ENCODE measurements around the gene RHOBTB1. TPM values are rescaled to one million over a fixed set of nuclear protein-coding genes. Genes with fewer than 3 reads are reported as not detected.

The RHOBTB1 gene
- total RNA-seq, 1 donor from 2014 or later, result 26.4 TPM

DNA sequence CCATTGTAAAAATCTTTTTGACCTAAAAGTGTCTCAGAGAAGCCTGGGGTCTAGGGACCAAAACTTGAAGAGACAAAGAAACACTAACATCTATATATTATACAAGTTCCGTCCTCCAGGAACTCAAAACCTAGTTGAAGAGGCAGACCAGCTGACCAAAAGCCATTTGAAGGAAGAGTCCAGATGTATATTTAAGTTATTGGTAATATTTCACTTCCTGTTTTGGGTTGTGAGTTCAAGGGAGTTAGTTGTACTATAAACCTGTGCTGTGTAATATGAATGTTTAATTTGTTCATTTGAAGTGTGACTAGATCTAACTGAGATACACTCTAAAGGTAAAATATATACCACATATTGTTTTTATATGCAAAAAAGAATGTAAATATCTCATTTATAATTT is 120.7 kb downstream of the RHOBTB1 start:
- Mint-ChIP-seq H3K27me3 (no peaks in the 10 kb centered on the region), H3K4me1 (ENCODE audit: unreplicated experiment) (peaks cover 45% of the 10 kb centered on the region), H3K27ac (no peak overlapping the region), H3K4me3 (no peak overlapping the region), H3K9me3 (no peaks in the 10 kb centered on the region), H3K36me3 (no peaks in the 10 kb centered on the region)
- no peak for DNase-seq (ENCODE audit: extremely low spot score, unreplicated experiment)
- TF ChIP-seq, protein P1, sequence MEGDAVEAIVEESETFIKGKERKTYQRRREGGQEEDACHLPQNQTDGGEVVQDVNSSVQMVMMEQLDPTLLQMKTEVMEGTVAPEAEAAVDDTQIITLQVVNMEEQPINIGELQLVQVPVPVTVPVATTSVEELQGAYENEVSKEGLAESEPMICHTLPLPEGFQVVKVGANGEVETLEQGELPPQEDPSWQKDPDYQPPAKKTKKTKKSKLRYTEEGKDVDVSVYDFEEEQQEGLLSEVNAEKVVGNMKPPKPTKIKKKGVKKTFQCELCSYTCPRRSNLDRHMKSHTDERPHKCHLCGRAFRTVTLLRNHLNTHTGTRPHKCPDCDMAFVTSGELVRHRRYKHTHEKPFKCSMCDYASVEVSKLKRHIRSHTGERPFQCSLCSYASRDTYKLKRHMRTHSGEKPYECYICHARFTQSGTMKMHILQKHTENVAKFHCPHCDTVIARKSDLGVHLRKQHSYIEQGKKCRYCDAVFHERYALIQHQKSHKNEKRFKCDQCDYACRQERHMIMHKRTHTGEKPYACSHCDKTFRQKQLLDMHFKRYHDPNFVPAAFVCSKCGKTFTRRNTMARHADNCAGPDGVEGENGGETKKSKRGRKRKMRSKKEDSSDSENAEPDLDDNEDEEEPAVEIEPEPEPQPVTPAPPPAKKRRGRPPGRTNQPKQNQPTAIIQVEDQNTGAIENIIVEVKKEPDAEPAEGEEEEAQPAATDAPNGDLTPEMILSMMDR (conservative IDR thresholded peaks at IDR 0.05), result no peak

DNA sequence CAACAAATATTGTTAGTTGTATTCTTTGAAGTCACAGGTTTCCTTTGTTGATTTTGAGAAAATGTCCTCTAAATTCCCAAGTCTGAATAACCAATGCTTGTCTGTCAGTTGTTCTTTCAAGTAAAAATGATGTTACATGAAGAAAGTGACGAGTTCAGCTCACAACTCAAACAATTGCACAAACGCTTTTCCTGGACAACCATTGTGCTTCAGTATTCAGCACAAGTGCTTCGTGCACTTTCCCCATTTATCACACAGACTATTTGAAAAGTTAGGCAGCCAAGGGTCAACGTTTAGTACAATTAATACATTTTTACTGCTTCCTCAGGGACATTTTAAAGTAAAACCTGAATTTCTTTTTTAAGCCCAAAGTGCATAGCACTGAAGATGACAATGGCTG is 121.2 kb downstream of the RHOBTB1 start:
- H3K4me3 Mint-ChIP-seq, result no peak overlapping the region
- no peaks in the 10 kb centered on the region for H3K9me3 Mint-ChIP-seq
- TF ChIP-seq, protein P1 (conservative IDR thresholded peaks at IDR 0.05), result no peak
- DNase-seq (ENCODE audit: extremely low spot score, unreplicated experiment), result no peak
- H3K27me3 Mint-ChIP-seq, result no peaks in the 10 kb centered on the region
- peaks cover 40% of the 10 kb centered on the region for H3K4me1 Mint-ChIP-seq (ENCODE audit: unreplicated experiment)
- no peak overlapping the region for H3K27ac Mint-ChIP-seq
- H3K36me3 Mint-ChIP-seq, result no peaks in the 10 kb centered on the region

GRCh38 chr10:60821656-60822055 is 122.3 kb downstream of the RHOBTB1 start:
- no peak for DNase-seq (ENCODE audit: extremely low spot score, unreplicated experiment)
- no peak overlapping the region for H3K4me3 Mint-ChIP-seq
- no peaks in the 10 kb centered on the region for H3K9me3 Mint-ChIP-seq

DNA sequence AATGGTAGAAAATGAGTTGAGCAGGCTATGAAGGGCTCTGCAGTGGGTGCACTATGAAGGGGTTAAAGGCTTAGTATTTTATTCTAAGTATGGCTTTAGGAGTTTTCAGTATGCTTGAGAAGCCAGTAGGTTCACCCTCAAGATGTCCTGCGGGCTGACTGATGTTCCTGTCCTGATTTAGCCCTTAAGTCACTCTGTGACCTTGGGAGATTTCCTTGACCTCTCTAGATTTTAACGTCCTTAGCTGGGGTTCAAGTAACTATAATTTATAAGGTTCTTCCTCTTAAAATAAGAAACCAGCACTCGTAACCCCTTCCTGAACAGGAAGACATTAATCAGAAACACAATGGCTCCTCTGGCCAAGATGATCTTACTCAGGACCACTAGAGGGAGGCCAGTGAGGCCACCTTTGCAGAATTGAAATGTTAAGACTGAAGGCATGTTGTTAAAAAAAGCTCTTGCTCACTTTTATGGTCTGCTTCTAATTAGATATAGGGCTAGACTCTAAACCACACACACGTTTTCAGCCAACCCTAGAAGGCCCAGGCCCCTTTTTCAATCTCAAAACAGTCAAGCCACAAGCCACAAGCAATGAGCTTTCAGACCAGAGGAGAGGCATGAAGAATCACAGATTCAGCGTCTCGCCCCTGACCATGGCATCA is 123.8 kb downstream of the RHOBTB1 start:
- Mint-ChIP-seq H3K4me3 (peak overlapping the region; percentile 72), H3K4me1 (ENCODE audit: unreplicated experiment) (peaks cover 50% of the 10 kb centered on the region), H3K27me3 (peaks cover 2% of the 10 kb centered on the region), H3K27ac (peak overlapping the region; percentile 34), H3K9me3 (no peaks in the 10 kb centered on the region), H3K36me3 (no peaks in the 10 kb centered on the region)
- no peak for DNase-seq (ENCODE audit: extremely low spot score, unreplicated experiment)
- TF ChIP-seq, protein P1 (conservative IDR thresholded peaks at IDR 0.05), result peak; percentile 66

More at GRCh38 chr10:60821656-60822055, 122.3 kb downstream of the RHOBTB1 start:
- Mint-ChIP-seq H3K4me1 (ENCODE audit: unreplicated experiment) (peaks cover 45% of the 10 kb centered on the region), H3K27ac (no peak overlapping the region), H3K36me3 (no peaks in the 10 kb centered on the region), H3K27me3 (no peaks in the 10 kb centered on the region)
- TF ChIP-seq, protein P1 (conservative IDR thresholded peaks at IDR 0.05), result no peak

Other genes with a start within 250 kb of the RHOBTB1 start
- 24.4 and 70.1 TPM in 2 replicates for gene CDK1, start 165.7 kb downstream of the RHOBTB1 start, total RNA-seq (ENCODE audit: low replicate concordance)

All from type B pancreatic cell (in vitro differentiated cells).